K562 (cell line): ENCODE measurements around the gene KBTBD13. TPM values are rescaled to one million over a fixed set of nuclear protein-coding genes. Genes with fewer than 3 reads are reported as not detected.

ENCODE experiments used
- ARID1B ChIP-seq: fragments of 450-650 bp; IDR thresholded peaks from 2 replicates; pipeline ENCODE4 v1.6.1; 2016; ENCODE audit warnings: antibody characterized with exemption, mild to moderate bottlenecking, inconsistent platforms
- EP400 ChIP-seq: fragments of 450-650 bp; IDR thresholded peaks from 2 replicates; pipeline ENCODE4 v1.6.1; 2017; ENCODE audit warnings: antibody characterized with exemption, mild to moderate bottlenecking, moderate library complexity
- ETV5 ChIP-seq: sonication (generic); formaldehyde crosslinking; IDR thresholded peaks from 2 replicates; pipeline ENCODE4 v1.4.0; 2020; ENCODE audit warnings: low read depth, mild to moderate bottlenecking, missing genetic modification reagents
- FOXJ2 ChIP-seq: fragments of 200-800 bp; sonication (Bioruptor generic); IDR thresholded peaks from 2 replicates; pipeline ENCODE4 v1.6.1; 2016; ENCODE audit warnings: missing genetic modification characterization, missing compliant biosample characterization
- FUS ChIP-seq: fragments of 200-400 bp; formaldehyde crosslinking; optimal IDR thresholded peaks from 2 replicates; pipeline ENCODE3; 2017; ENCODE audit warnings: low read depth, low read length
- GATA2 ChIP-seq: sonication (generic); formaldehyde crosslinking; IDR thresholded peaks from 2 replicates; pipeline ENCODE4 v1.4.0; 2020; ENCODE audit warnings: mild to moderate bottlenecking, missing genetic modification reagents
- IRF2 ChIP-seq: sonication (generic); formaldehyde crosslinking; IDR thresholded peaks from 2 replicates; pipeline ENCODE4 v1.8.1; 2022; ENCODE audit warnings: mild to moderate bottlenecking, missing genetic modification reagents
- KAT8 ChIP-seq: fragments of 450-650 bp; IDR thresholded peaks from 2 replicates; pipeline ENCODE4 v1.6.1; 2016; ENCODE audit warnings: low read depth, mild to moderate bottlenecking
- NR2C2 ChIP-seq, 2 experiments: fragments of 200-800 bp in 1 of 2; sonication (Bioruptor generic) in 1 of 2; sonication (generic) in 1 of 2; formaldehyde crosslinking in 1 of 2; IDR thresholded peaks; 2 replicates each; pipeline versions ENCODE4 v1.6.1 to v1.8.0; 2016 to 2022; ENCODE audit warnings: mild to moderate bottlenecking in 1 of 2, missing compliant biosample characterization in 1 of 2, missing genetic modification characterization in 1 of 2, missing genetic modification reagents in 1 of 2
- NUFIP1 ChIP-seq: fragments of 450-650 bp; IDR thresholded peaks from 2 replicates; pipeline ENCODE4 v1.6.1; 2018; ENCODE audit not compliant: partially characterized antibody
- RBM14 ChIP-seq: fragments of 200-400 bp; formaldehyde crosslinking; IDR thresholded peaks from 2 replicates; pipeline ENCODE4 v1.6.1; 2018; ENCODE audit warnings: low read depth, mild to moderate bottlenecking, low read length, moderate library complexity, borderline replicate concordance; ENCODE audit not compliant: insufficient read depth
- RFX7 ChIP-seq: fragments of 250-450 bp; sonication (Bioruptor Pico); IDR thresholded peaks from 2 replicates; pipeline ENCODE4 v1.5.1; 2021; ENCODE audit warnings: mild to moderate bottlenecking
- SMAD3 ChIP-seq: fragments of 450-650 bp; formaldehyde crosslinking; conservative IDR thresholded peaks from 2 replicates; pipeline ENCODE4 v1.4.0; 2020; ENCODE audit warnings: mild to moderate bottlenecking
- ZKSCAN8 ChIP-seq: fragments of 200-800 bp; sonication (Bioruptor generic); IDR thresholded peaks from 2 replicates; pipeline ENCODE4 v1.6.1; 2016; ENCODE audit warnings: missing genetic modification characterization, missing compliant biosample characterization
- ZNF449 ChIP-seq: fragments of 250-450 bp; sonication (Bioruptor Pico); IDR thresholded peaks from 2 replicates; pipeline ENCODE4 v1.8.0; 2022; ENCODE audit warnings: moderate library complexity, mild to moderate bottlenecking, inconsistent platforms
- ZNF512 ChIP-seq: IDR thresholded peaks from 2 replicates; pipeline ENCODE4 v1.6.1; 2016; ENCODE audit warnings: missing genetic modification characterization, missing compliant biosample characterization
- polyA plus RNA-seq, 8 experiments: library from polyadenylated mRNA; depleted of rRNA in 4 of 8; stranded (reverse) in 5 of 8; unstranded in 3 of 8; fragments of >200 nt; fragmentation: Nextera tagmentation in 2 of 8; fragmentation: Illumina TruSeq in 1 of 8; extraction: Ambion mirVana in 2 of 8; extraction: Trizol in 1 of 8; gene quantifications; 2 replicates each; pipeline versions ENCODE4 v1.2.1 to v1.2.3, GENCODE V29; 2011 to 2014; ENCODE audit warnings: inconsistent platforms in 1 of 8, missing spikeins in 1 of 8
- total RNA-seq, 7 experiments: library from RNA; depleted of rRNA in 6 of 7; stranded (reverse); fragments of >200 nt in 6 of 7; fragmentation: Illumina TruSeq in 2 of 7; extraction: Trizol in 2 of 7; gene quantifications; 2 replicates each; pipeline versions ENCODE4 v1.2.1 to v1.2.3, GENCODE V29; 2011 to 2021; ENCODE audit warnings: low replicate concordance in 1 of 7
- TF ChIP-seq, protein P1 (sequence below): IDR thresholded peaks from 3 replicates; pipeline ENCODE4 v1.6.1; 2011; ENCODE audit warnings: borderline replicate concordance, mild to moderate bottlenecking; ENCODE audit not compliant: insufficient read length, insufficient read depth
- TF ChIP-seq, protein P2 (sequence below): fragments of 200-800 bp; sonication (Bioruptor generic); IDR thresholded peaks from 2 replicates; pipeline ENCODE4 v1.6.1; 2017; ENCODE audit warnings: missing genetic modification characterization, missing compliant biosample characterization
- TF ChIP-seq, protein P3 (sequence below): fragments of 200-800 bp; sonication (Bioruptor generic); IDR thresholded peaks from 2 replicates; pipeline ENCODE4 v1.6.1; 2017; ENCODE audit warnings: missing genetic modification characterization, missing compliant biosample characterization

The KBTBD13 gene
- total and polyA plus RNA-seq, 9 of the 15 experiments (the other 6 are each of a cell fraction or from before 2014, with no cell fraction given): 0.07 to 0.13 (median 0.10) TPM; not detected in 3

DNA sequence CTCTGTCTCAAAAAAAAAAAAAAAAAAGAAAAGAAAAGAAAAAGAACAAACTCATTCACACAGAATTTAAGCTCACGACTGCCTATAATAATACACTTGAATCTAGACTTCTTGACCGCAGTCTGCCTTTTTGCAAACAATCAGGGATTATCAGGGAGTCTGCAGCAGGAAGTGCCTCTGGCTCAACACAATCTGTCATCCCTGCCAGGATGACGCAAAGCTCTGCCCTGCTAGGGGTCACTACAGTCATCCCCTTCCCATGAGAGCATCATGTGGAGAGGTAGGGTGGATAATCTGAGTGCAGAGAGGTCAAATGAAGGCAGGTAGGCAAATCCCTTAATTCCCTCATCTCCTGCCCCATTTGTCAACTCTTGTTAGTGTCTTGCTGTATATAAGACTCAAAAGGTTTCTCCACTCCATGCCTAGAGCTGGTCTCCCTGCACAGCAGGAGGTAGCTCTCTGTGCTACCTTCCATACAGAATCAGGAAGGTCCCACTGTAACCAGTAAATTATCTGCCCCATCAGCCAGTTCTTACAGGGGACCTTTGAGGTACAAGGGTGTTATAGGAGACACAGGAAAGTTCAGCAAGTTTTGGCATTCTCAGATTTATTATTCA is 34.2 kb downstream of the KBTBD13 start (continued):
- TF ChIP-seq, protein P1, sequence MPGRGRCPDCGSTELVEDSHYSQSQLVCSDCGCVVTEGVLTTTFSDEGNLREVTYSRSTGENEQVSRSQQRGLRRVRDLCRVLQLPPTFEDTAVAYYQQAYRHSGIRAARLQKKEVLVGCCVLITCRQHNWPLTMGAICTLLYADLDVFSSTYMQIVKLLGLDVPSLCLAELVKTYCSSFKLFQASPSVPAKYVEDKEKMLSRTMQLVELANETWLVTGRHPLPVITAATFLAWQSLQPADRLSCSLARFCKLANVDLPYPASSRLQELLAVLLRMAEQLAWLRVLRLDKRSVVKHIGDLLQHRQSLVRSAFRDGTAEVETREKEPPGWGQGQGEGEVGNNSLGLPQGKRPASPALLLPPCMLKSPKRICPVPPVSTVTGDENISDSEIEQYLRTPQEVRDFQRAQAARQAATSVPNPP: no peak
- no peak for TF ChIP-seq KAT8
- no peak for TF ChIP-seq NR2C2 (CRISPR knock-in tag; IDR thresholded peaks at IDR 0.05)
- peak; percentile 58; the same call in 1 of the 2 replicates for TF ChIP-seq NR2C2 (tag; IDR thresholded peaks at IDR 0.05)
- TF ChIP-seq FUS: no peak
- TF ChIP-seq GATA2: no peak
- no peak for TF ChIP-seq RFX7 (CRISPR knock-in tag)
- TF ChIP-seq ARID1B: peak; percentile 63
- TF ChIP-seq ZNF512 (tag): no peak
- no peak for TF ChIP-seq ZKSCAN8
- TF ChIP-seq, protein P2, sequence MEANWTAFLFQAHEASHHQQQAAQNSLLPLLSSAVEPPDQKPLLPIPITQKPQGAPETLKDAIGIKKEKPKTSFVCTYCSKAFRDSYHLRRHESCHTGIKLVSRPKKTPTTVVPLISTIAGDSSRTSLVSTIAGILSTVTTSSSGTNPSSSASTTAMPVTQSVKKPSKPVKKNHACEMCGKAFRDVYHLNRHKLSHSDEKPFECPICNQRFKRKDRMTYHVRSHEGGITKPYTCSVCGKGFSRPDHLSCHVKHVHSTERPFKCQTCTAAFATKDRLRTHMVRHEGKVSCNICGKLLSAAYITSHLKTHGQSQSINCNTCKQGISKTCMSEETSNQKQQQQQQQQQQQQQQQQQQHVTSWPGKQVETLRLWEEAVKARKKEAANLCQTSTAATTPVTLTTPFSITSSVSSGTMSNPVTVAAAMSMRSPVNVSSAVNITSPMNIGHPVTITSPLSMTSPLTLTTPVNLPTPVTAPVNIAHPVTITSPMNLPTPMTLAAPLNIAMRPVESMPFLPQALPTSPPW (CRISPR knock-in tag): no peak
- no peak for TF ChIP-seq SMAD3
- peak; percentile 46; the same call in 1 of the 2 replicates for TF ChIP-seq ETV5 (CRISPR knock-in tag)
- TF ChIP-seq, protein P3, sequence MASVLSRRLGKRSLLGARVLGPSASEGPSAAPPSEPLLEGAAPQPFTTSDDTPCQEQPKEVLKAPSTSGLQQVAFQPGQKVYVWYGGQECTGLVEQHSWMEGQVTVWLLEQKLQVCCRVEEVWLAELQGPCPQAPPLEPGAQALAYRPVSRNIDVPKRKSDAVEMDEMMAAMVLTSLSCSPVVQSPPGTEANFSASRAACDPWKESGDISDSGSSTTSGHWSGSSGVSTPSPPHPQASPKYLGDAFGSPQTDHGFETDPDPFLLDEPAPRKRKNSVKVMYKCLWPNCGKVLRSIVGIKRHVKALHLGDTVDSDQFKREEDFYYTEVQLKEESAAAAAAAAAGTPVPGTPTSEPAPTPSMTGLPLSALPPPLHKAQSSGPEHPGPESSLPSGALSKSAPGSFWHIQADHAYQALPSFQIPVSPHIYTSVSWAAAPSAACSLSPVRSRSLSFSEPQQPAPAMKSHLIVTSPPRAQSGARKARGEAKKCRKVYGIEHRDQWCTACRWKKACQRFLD (CRISPR knock-in tag): no peak
- no peak for TF ChIP-seq NUFIP1
- no peak for TF ChIP-seq RBM14
- TF ChIP-seq EP400: no peak
- TF ChIP-seq FOXJ2 (tag): no peak
- TF ChIP-seq IRF2 (CRISPR knock-in tag): no peak
- no peak for TF ChIP-seq ZNF449 (CRISPR knock-in tag)
